HG02938 (cell line): Measurements from ENCODE around the gene CST9L.

Experiments used
- ATAC-seq: cut with Tn5 transposase; IDR thresholded peaks from one replicate; pipeline ENCODE4 v1.9.1; 2021; ENCODE audit warnings: mild to moderate bottlenecking, moderate library complexity; ENCODE audit not compliant: unreplicated experiment

CST9L gene

DNA sequence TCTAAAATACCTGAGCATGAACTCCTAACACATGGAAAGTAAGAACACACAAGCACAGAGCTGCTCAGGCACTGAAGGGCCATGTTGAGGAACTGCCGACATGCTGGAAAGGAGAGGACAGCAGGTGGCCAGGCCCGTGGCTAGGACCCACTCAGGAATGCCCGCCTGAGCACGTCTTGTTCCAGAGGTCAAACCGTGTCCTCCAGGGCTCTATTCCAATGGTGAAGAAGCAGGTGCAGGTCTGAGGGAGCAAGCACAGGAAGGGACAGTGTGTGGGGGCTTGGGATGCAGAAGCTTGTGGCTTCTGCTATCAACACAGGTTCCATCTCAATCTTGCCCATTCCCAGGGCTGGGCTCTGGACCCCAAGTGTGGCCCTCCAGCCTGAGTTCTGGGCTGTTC is 20.7 kb downstream of the CST9L start:
- ATAC-seq = no peak

DNA sequence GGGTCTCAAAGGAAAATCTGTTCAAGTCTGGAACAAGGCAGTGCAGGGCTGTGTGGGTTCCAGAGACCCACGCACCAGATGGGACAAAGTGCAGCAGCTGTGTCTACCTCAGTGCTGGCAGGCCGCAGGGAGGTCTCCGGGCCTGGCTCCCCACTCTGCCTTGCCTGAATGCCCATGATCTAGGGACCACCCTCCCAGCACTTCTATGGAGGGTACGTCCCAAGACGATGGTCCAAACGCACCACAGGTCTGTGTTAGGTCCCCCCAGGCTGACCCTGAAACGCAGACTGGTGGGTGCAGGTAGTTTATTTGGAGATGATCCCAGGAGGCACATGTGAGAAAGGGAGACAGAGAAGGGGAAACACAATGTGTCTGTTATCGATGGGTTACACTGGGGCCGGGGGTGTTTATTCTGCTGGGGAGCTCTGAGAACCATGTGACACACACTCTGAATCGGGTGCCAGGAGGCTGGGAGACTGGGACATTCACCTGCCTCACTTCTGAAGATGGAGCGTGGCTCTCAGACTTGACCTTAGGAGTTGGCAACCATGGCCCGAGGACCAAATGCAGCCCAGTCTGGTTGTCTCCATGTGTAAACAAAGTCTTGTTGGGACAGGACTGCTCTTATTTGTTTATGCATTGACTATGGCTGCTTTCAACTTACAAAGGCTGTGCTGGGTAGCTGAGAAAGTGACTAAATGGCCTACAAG is 21.7 kb downstream of the CST9L start:
- no peak for ATAC-seq

DNA sequence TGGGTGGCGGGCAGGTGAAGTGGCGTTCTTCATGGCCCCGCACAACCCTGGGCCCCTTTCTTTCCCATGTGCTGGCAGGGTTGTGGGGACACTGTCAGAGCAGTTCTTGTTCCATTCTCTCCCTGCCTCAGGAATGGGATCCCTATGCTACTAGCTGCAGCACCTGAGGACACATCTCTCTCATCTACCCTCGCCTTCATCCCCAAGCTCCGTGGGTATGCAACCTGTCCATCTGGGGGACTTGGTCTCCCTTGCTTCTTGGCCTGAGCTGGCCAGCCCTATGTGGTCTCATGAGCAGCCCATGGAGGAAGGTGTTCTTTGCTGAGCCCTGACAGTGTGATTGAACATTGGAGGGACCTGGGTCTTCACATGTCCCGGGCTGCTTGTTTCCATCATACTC is 24.2 kb downstream of the CST9L start:
- no peak for ATAC-seq

DNA sequence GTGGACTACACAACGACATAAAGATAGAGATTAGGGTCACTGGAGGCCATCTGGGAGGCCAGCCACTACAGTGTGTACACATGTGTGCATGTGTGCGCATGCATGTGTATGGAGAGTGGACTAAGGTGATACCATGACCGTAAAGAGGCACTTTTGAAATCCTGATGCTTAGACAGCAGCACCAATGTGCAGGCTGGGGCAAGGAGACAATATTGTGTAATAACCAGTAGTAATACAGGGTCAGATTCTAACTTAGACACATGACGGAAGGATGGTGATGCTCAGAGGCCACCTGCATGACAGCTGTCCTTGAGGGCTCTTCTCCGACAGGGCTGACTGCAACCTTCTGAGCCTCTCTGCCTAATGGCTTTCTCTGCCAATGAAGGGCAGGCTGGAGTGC is 25.5 kb downstream of the CST9L start:
- ATAC-seq = no peak

DNA sequence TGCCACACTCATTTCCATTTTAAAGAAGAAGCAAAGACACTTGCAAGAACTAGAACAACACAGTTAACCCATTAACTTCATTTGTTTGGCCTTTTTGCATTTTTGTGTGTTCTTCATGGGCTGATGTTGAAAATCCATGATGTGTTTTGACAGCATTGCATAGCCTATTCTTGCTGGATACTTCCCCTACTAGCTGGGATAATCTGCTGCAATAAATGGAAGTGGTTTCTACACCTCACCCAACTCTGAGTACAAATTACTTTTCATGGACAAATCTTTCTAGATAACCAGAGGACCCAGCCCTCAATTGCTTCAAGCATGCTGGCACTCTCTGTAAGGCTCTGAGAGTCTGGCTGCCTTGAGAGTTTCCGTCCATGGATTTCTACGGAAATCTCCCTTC is 26.5 kb downstream of the CST9L start:
- no peak for ATAC-seq

DNA sequence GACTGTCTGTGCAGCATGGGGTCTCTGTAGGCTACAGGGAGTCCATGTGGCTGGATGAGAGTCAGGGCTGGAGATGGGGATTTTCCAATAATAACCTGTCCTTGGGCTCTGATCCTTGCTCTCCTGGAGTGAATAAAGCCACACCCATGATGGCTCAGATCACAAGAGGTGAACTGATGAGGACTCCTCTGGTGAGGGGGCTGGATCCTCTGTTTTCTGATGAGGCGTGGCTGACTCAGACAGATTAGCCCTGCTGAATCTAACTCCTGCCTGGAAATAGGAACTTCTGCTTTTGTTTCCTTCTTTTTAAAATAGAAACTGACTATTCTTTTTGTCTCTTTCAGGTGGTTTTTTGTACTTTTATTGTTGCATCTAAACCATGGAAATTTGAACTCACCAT is 27.0 kb downstream of the CST9L start:
- ATAC-seq = no peak

DNA sequence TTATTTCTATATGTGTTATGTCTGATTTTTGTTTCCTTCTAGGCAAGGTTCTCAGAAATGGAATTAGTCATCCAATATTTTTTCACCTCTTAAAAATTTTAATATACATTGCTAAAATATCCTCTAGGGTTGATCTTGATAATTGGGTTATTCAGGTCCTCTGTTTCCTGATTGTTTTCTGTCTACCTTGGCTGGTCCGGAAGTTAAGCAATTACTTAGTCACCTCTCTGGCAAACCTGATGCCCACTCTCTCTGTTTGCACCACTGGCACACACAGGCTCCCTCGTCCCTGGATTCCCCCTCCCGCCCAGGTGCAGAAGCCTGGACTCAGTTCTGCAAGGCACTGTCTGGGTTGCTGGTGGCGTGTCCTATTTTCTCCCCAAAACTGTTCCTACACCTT is 27.7 kb downstream of the CST9L start:
- no peak for ATAC-seq

DNA sequence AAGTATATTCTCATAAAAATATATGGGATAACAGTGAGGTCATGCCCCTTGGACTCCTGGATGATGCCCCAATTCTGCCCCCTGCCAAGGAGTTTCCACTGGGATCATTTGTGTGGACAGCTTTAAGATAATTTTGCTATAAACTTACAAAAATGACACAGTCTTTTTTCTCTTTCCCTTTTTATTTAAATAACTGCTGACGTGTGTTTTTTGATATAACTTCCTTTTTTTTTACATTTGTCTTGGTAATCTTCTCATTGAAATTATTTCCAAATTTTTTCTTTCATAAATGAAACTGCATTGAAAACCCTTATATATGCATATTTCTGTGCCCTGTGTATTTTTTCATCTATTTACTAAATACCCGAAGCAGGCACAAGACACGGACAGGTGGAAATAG is 31.3 kb downstream of the CST9L start:
- ATAC-seq = no peak

DNA sequence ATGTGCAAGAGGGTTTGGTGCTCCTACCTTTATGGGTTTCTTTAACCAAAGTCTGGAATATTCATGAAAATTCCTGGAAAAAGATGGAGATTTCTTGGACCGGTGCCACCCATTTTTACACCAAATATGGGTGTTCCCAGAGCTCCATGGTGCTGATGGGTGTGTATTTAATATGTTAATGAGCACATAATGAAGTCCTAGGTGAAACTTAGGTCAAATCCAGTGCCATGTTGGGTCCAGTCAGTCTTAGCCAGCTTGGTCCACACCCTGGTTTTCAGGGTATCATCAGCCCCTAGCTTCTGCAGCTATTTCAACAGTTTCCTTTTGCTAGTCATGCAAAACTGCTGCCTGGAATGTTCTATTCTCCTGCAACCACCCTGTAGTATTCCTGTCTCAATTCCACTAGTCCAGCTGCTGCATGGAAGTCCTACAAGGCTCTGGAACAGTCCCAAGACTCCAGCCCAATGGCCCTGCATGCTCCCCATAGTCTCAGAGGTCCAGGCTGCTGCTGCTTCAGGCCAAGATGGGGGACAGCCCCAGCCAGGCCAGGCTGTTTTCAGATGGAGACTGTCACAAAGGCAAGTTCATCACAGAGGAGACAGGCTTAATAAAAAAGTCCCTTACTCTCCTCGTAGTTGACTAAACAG is 31.8 kb downstream of the CST9L start:
- no peak for ATAC-seq

DNA sequence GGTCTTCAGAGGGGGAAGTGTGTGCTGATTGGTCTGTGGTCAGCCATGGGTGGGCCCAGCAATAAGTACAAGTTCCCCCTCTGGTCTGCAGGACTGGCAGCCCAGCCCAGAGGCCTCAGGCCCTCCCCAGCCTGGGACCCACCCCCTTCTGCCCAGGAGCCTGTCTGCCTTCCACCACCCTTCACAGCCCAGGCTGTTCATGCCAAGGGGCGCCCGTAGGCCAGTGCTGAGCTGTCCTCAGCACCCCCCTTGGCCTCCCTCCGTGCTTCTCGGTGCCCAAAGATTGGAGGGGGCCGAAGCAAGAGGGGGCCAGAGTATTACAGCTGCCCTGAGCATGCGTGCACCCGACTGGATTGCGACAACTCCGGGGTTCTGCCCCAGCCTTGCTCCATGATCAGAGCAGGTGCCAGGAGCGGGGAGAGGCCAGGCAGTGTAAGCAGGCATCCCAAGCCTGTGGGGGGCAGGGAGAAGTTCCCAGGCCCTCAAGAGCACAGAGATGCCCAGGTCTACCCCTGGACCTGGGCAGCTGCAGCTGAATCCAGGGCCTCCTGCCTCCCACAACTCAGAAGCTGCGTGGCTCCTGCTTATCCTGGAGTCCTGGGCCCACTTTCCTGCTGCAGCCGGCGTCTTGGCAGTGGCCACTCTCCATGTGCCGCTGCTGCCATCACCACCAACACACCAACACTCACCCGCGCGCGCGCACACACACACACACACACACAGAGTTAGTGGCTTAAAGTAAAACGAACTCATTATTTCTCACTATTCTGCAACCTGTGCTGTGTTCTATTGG is 33.3 kb downstream of the CST9L start:
- ATAC-seq = no peak

DNA sequence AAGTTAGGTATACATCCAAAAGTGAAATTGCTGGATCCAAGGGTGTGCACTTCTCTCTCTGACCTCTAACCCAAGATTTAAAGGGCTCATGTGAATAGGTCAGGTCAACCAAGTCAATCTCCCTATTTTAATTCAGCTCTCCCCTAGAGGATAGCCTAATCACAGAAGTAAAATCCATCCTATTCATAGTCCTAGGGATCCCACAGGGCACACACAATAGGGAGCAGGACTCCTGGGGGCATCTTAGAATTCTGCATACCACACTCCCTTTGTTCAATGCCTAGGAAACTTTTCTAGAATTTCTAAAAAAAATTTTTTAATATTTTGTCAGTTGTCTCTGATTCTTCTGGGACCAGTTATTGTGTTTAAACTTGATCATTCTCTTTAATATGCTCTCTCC is 35.1 kb downstream of the CST9L start:
- no peak for ATAC-seq

DNA sequence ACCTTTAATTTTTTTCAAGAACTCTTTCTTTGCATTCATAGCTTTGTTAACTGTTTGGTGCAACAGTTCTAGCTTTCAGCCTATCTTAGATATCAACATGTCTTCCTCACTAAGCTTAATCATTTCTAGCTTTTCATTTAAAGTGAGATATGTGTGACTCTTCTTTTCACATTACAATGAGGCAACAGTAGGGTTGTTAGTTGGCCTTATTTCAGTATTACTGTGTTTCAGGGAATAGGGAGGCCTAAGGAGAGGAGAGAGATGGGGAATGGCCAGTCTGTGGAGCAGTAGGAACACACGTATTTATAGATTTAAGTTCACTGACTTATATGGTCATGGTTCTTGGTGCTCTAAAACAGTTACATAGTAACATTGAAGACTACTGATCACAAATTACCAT is 35.8 kb downstream of the CST9L start:
- ATAC-seq = no peak

DNA sequence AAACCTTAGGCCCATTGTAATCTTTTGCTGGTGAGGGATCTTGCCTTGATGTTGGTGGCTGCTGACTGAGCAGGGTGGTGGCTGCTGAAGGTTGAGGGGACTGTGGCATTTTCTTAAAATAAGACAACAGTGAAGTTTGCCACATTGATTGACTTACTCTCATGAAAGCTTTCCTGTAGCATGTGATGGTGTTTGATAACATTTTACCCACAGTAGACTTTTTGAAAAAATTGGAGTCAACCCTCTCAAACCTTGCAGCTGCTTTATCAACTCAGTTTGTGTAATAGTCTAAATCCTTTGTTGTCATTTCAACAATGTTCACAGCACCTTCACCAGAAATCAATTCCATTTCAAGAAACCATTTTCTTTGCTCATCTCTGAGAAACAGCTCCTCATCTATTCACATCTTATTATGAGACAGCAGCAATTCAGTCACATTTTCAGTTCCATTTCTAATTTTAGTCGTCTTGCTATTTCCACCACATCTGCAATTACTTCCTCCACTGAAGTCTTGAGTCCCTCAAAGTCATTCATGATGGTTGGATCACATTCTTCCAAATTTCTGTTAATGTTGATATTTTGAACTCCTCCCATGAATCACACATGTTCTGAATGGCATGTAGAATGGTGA is 37.2 kb downstream of the CST9L start:
- ATAC-seq = peak; percentile 53

DNA sequence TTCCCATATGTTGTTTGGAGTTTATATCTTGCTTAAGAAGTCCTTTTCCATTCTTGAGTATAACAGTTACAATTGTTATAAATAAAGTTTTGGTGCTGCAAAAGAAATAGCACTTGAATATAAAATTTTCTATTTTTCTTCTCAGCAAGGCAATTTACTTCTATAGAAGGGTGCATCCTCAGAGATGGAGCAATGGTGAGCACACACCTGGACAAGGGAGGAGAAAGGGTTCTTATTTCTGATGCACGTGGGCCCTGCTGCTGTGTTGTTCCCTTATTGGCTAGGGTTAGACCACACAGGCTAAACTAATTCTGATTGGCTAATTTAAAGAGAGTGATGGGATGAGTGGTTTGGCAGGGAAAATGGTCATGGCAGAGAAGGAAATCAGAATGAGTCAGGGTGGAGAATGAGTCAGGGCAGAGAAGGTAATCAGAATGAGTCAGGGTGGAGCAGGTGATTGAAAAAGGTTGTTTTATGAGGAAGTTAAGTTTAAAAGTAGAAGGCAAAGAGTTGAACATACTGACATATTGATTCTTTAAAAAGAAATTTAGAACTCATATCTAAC is 39.3 kb downstream of the CST9L start:
- no peak for ATAC-seq

DNA sequence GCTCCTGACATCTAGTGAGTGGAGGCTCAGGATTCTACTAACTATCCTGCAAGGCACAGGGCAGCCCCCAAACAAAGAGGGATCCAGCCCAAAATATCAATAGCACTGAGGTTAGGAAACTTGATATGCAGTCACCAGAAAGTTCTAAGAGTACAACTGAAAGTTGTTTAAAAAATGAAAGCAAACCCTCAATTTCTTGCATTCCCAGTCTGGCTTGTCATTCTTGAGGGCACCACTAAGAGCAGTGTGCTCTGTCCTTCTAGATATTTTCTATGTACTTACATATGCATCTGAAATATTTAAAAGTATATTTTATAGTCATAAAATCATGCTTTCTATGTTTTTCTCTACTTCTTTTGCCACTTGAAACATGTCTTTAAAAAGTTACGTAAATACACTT is 41.4 kb downstream of the CST9L start:
- no peak for ATAC-seq

DNA sequence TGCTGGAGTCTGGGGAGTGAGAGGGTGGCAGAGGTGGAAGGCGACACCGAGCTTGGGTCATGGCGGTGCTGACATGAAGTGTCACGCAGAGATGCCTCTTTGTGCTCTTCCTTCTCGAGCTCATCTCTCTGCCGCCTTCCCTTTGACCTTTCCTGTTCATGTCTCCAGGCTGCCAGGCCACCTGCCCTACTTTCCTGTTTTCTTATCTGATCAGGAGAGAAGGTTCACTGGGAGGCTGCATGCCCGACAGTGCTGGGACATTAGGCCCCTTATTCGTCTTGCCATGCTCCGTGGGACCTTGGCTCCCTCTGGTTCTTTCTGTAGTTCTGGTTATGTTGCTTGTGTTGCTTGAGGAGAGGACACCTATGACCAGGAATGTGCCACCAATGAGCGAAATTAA is 44.1 kb downstream of the CST9L start:
- no peak for ATAC-seq

DNA sequence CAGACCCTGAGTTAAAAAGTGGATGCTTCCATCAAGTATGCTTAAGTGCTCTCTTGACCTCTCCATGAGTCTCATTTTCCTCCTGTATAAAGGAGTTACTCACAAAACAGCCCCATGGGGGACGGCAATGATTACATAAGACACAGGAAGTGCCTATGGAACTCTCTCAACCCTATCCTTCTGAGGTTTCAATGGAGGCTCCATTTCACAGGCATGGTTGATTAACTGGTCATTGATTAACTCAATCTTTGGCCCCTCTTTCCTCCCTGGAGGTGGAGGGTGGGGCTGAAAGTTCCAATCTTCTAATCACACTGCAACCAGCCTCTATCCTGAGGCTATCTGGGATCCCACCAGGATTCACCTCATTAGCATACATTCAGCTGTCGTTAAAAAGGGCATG is 48.1 kb downstream of the CST9L start:
- peak; percentile 53 for ATAC-seq

DNA sequence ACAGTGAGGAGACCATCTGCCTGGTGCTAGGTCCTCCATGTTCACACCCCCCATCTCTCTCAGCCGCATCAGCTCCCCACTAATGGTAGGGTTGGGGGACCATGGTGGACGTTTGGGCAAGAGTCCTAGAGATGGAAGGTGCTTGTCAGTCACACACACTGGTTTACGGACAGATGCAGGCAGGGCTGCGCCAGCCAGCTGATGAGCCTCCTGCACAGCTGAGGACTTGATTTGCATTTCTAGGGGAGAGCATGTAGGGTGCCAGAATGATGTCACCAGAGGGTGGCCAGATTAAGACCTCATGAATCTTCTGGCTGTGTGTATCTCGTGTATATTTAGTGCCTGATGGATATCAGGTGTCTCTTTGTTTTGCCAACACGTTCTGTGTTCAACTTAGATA is 48.7 kb downstream of the CST9L start:
- no peak for ATAC-seq

DNA sequence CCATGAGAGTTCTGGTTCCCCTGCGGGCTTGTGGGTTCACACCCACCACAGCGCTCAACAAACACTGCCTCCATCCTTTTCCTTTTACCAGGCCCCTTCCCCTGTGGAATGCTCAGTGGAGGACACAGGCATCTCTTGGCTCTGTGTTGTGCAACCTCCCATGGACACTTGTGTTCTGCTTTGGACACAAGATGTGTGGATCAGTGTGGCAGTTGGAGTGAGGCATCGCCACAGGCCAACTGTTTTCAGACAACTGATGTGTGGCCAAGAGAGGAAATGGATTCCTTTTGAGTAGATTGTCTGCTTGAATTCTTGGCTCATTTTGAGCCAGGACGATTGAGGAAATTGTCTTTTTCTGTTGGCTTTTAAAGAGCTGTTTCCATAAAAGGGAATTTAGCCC is 50.6 kb downstream of the CST9L start:
- no peak for ATAC-seq

DNA sequence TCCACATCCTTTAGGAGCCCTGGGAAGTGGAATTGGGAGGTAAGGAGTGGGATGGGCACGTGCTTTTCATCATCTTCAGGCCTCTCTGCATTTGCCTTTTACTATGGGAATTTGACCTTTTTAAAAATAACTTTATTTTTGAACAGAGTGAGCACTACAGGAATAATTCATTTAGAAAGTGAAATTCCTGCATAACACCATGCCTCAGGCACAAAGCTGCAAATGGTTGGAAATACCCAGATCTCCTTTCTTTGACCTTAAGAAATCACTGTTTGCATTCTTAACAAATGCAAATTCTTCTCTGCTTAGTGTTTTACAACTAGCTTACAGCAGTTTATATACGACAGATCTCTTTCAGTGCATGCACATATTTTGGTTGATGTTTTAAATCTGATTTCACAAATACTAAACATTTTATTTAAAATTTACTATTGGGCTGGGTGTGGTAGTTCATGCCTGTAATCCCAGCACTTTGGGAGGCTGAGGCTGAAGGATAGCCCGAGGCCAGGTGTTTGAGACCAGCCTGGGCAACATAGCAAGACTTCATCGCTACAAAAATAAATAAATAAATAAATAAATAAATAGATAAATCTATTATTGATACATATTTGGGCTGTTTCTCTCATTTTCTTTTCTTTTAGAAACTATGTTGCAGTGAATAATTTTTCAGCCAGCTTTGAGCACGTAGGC is 52.9 kb downstream of the CST9L start:
- ATAC-seq = no peak

DNA sequence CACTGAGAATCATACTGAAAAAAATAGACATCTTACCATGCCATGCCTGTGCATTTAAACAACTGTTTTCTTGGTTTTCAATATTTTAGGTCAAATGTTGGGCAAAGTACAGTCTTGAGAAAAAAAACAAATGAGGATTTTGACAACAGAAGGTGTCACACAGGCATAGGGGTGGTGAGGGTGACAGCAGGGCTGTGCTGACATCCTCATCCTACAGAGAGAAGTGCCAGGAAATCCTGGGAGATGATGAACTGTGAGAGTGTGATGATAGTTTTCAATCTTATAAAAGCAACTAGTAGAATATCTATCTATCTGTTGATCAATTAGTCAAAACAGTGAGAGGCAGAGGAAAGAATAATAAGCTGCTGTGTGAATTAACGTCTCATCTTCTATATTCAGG is 53.4 kb downstream of the CST9L start:
- ATAC-seq = no peak
